Skeletal muscle cell (primary cell): ENCODE results near the gene NXPH1.

Experiments
- DNase-seq: peaks from one replicate; pipeline ENCODE4 v3.0.0-alpha.2; 2010; ENCODE audit warnings: low read depth
- H3K4me3 ChIP-seq: 2 replicates; pipeline ENCODE4 v1.5.1; 2011; ENCODE audit warnings: low read depth, mild to moderate bottlenecking, control low read depth, low read length, moderate library complexity

NXPH1 gene

GRCh38 chr7:8433477-8434289 is at the start of gene NXPH1:
Gene NXPH1 (plus strand): TSS chr7:8433609.
- no peak for DNase-seq
- H3K4me3 ChIP-seq: no peak within 1 kb of the TSS

GRCh38 chr7:8384901-8385300 is 48.5 kb upstream of the NXPH1 start:
- H3K4me3 ChIP-seq: no peak overlapping the region
- DNase-seq: no peak

- DNase-seq: no peak
- no peak overlapping the region for H3K4me3 ChIP-seq
Observed at GRCh38 chr7:8386926-8387550, 46.4 kb upstream of the NXPH1 start.

DNA sequence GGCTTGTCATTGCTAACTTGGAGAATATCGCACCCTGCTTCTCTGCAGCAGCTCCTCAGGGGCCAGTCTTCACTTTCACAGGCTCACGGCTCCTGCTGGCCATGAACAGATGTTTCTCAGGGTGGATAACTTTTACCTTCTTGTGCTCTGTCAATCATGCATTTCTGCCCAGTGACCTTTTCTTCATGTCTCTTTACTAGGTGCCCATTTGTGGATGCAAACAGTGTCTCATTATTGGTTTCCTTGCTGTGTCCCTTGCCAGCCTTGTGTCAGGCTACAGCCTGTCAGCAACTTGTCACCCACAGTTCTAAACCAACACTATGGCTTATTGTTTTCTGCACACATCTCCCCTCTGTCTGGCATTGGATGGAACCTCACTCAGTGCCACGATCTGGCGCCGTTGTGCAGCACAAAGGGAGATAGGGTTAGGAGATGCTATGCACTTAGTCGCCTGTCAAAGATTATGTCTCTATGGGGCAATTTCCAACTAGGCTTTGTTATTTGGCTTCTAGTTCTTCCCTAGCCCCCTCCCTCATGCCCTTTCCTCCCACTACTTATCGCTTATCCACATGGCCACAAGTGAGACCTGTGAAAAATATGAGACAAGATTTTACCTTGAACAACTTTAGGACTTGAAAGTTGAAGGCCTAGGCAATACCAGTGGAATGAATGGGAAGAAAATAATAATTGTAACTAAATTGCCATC is 45.7 kb upstream of the NXPH1 start:
- no peak overlapping the region for H3K4me3 ChIP-seq
- DNase-seq: no peak

DNA sequence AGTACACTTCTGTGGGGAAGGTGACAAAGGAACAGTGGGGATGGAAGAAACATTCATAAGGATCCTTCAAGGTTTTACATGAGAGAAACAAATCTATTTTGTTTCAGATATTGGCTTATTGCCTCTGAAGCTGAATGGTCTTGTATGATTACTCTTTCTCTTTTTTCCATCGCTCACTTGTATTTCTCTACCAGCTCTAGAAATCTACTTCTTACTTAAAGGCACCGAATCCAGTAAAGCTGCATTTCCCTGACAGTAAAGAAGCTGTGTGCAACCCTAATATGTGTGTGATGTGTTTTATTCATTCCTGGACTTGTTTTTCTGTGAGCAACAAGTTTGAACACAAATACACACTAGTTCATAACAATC is 45.2 kb upstream of the NXPH1 start:
- H3K4me3 ChIP-seq: no peak overlapping the region
- no peak for DNase-seq

GRCh38 chr7:8389593-8390261 is 43.7 kb upstream of the NXPH1 start:
- no peak overlapping the region for H3K4me3 ChIP-seq
- no peak for DNase-seq

DNA sequence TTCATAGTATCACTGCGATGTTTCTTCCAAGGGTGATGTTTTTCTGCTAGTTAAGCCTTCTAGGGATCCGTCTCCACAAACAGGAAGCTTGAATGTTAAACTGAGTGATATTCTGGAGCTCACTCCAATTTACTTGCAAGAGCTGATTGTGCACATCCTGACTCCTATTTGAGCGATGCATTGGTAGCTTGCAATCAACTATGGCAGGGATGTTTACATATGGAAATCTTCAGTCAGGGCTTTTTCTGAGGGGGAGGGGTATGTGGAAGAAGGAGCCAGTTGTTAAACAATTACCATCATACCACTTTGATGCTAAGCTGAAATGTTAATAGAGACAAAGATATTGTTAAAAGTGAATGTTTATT is 43.2 kb upstream of the NXPH1 start:
- DNase-seq: no peak
- H3K4me3 ChIP-seq: no peak overlapping the region

DNA sequence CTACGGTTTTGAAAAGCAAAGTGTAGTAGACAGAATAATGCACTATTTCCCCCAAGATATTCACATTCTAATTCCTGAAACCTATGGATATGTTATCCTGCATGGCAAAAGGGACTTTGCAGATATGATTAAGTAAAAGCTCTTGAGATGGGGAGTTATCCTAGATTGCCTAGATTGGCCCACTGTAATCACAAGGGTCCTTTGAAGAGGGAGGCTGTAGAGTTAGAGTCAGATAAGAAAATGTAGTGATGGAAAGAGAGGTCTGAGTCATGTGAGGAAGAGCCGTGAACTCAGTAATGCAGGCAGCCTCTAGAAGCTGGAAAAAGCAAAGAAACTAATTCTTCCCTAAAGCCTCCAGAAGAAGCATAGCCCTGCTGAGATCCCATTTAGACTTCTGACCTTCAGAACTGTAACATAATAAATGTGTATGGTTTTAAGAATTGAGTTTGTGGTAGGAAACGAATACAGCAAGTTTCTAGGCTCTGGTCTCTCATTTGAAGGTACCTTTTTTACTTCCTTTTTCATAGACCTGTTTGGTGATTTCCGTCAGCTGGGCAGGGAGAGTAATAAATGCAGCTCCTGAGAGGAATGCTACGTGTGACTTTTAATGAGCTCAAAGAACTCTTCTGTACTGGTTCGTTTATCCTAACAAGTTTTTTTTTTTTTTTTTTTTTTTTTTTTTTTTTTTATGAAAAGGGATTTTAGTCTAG is 41.9 kb upstream of the NXPH1 start:
- no peak overlapping the region for H3K4me3 ChIP-seq
- DNase-seq: no peak

DNA sequence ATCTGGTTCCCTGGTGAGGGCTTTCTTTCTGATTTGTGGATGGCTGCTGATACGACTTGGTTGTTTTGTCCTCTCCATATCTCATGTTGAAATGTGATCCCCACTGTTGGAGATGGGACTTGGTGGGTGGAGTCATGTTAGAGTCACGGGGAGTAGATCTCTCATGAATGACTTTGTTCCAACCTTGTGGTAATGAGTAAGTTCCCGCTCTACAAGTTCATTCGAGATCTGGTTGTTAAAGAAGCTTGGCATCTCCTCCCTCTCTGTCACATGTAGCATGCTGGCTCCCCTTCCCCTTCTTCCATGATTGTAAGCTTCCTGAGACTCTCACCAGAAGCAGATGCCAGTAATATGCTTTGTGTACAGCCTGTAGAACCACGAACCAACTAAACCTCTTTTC is 37.1 kb upstream of the NXPH1 start:
- DNase-seq: no peak
- H3K4me3 ChIP-seq: no peak overlapping the region

- no peak overlapping the region for H3K4me3 ChIP-seq
- no peak for DNase-seq
Observed at GRCh38 chr7:8408871-8409270, 24.5 kb upstream of the NXPH1 start.

GRCh38 chr7:8411103-8411502 is 22.3 kb upstream of the NXPH1 start:
- DNase-seq: no peak
- no peak overlapping the region for H3K4me3 ChIP-seq

DNA sequence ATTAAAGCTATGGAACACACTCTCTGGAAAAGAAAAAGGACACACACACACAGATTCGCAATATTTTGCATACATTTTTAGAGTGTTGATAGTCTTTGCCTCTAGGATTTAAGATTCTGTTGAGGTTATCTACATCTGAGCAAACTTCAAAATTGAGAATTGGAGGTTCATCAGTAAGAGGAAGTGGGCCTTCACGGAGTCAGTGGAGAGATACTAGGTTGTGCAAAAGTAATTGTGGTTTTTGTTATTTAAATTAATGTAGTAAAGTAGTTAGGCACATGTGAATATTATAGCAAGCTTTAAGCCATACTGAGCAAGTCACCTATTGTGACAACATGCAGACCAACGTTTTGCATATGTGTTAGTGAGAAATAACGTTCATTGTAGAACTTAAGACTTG is 19.8 kb upstream of the NXPH1 start:
- H3K4me3 ChIP-seq: no peak overlapping the region
- DNase-seq: no peak

DNA sequence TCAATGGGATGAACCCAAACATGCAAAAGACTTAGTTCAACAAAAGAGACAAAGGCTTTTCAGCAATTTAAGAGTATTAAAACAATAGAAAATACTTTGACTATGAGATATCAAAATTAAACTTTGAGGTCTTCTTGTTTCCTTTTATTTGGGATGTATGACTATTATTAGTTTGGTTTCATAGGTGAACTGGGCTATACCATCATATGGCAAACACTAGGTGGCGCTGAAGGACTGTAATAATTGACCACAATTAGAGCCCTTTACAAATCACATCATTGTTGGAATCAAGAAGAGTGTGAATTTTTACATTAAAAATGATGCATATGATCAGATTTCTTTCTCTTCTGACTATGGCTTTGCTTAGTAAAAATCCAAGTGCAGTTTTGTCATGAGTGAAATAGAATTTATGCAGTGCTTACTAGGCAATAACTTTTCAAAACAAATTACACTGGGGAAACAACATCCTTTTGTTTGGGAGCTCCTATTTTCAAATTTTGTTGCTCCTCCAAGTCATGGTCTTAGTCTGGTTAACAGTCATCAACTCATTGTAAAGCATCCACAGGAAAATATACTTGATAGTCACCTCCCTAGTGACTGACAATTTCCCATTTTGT is 14.7 kb upstream of the NXPH1 start:
- peak; percentile 12 for DNase-seq
- H3K4me3 ChIP-seq: no peak overlapping the region

DNA sequence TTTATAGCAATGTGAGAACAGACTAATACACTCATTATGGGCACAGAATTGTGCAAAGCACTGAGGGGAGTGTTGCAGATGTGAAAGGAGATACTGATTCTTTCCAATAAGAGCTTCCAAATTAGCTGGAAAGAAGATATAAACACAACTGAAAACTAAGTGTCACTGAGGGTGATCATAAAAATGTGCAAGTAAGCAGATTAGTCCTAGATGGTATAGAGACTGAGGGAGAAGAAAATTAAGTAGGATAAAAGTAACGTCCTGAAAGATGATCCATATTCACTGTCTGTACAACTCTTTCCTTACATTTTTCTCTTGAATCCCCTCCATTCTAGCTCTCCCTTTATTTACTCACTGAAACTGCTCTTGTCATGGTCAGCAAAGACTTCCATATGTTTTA is 11.2 kb upstream of the NXPH1 start:
- H3K4me3 ChIP-seq: no peak overlapping the region

GRCh38 chr7:8423057-8423456 is 10.4 kb upstream of the NXPH1 start:
- H3K4me3 ChIP-seq: no peak overlapping the region
- no peak for DNase-seq

More for the DNA sequence above, 11.2 kb upstream of the NXPH1 start:
- DNase-seq: no peak

- no peak overlapping the region for H3K4me3 ChIP-seq
Observed at GRCh38 chr7:8425223-8425622, 8.2 kb upstream of the NXPH1 start.

GRCh38 chr7:8430643-8431042 is 2.8 kb upstream of the NXPH1 start:
- DNase-seq: no peak
- no peak overlapping the region for H3K4me3 ChIP-seq

More at GRCh38 chr7:8425223-8425622, 8.2 kb upstream of the NXPH1 start:
- no peak for DNase-seq

DNA sequence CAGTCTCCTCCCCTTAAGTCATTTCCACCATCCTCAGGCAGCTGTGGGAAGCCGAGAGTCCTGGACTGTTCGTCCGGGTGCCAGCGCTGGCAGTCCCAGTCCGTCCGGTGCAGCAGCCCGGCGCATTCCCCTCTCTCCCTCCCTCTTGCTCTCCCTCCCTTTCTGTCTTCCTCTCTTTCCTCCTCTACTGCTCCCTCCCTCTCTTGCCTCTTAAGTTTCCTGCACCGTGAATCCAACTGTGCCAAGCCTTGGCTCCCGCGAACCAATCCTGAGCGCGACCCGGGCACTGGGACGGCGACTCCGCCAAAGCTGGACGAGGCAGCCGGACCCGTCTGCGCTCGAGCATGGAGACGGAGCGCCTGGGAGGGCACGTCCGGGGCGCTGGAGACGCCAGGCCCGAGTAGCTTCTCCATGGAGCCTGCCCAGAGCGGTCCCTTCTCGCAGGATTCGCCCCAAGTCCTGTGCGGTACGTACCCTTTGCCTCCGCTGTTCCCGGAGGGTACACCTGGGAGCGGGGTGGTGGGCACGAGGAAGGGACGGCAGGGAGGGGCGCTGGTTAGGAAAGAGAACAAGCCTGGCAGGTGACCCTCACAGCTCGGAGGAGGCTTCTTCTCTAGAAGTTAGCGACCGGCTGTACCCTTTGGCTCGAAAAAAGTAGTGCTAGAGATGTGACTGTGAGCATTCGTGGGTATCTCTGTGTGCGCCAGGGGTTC is 1.0 kb downstream of the NXPH1 start:
- DNase-seq: no peak
- no peak overlapping the region for H3K4me3 ChIP-seq

GRCh38 chr7:8435095-8435494 is 1.7 kb downstream of the NXPH1 start:
- no peak for DNase-seq
- no peak overlapping the region for H3K4me3 ChIP-seq
